HepG2 (cell line): ENCODE results near the gene FSCN2. TPM values are rescaled to one million over a fixed set of nuclear protein-coding genes. Genes with fewer than 3 reads are reported as not detected.

Source experiments
- ATAC-seq: fragments of 200-7000 bp; cut with Tn5 transposase; 3 replicates; pipeline ENCODE4 v1.9.1; 2020; ENCODE audit warnings: mild to moderate bottlenecking, moderate library complexity
- BruUV-seq: library from RNA; stranded (reverse); fragments of 400-500 nt; replicated peaks from 2 replicates; lab custom pipeline; 2021; lab: Mats Ljungman, UMichigan
- CTCF ChIA-PET: fragments of 300-600 bp; formaldehyde crosslinking; extraction: SDS; loops from one replicate; lab custom pipeline; 2021; ENCODE audit warnings: low total read pairs, inconsistent platforms, low intra/inter-chr PET ratio; lab: Yijun Ruan, JAX
- POLR2A ChIA-PET: fragments of 350-600 bp; sonication (Branson Sonifier 250); formaldehyde crosslinking; loops from one replicate; lab custom pipeline; 2020; ENCODE audit warnings: antibody characterized with exemption, inconsistent platforms; lab: Yijun Ruan, JAX
- DNase-seq: peaks from one replicate; pipeline ENCODE4 v3.0.0-alpha.2; 2015; ENCODE audit warnings: low spot score
- FAIRE-seq: peaks from 3 replicates; lab custom pipeline; 2011; peaks lifted over from hg19 to GRCh38; lab: Jason Lieb, UNC
- H2AFZ ChIP-seq: one replicate; pipeline ENCODE4 v1.6.1; 2011; ENCODE audit warnings: low read length, inconsistent platforms
- H3K27ac ChIP-seq: fragments of 300-600 bp; 3 replicates; pipeline ENCODE4 v1.8.0; 2011; ENCODE audit warnings: mixed run types, mild to moderate bottlenecking, mixed read lengths, low read length, inconsistent platforms; ENCODE audit not compliant: insufficient read depth; ENCODE audit errors: extremely low read length
- H3K27me3 ChIP-seq, 2 experiments: fragments of 200-600 bp in 1 of 2; 2 replicates in 1 of 2; 3 replicates in 1 of 2; pipeline versions ENCODE4 v1.6.0 to v1.8.0; 2011; ENCODE audit warnings: low read length in 2 of 2, mild to moderate bottlenecking in 2 of 2, moderate library complexity in 2 of 2, inconsistent platforms in 1 of 2; ENCODE audit not compliant: insufficient read depth in 2 of 2, control insufficient read depth in 1 of 2
- H3K36me3 ChIP-seq, 2 experiments: fragments of 200-600 bp in 1 of 2; replicated peaks in 1 of 2; 2 replicates in 1 of 2; 3 replicates in 1 of 2; pipeline versions ENCODE4 v1.5.1 to v1.8.0; 2011; ENCODE audit warnings: low read length in 2 of 2, inconsistent platforms in 1 of 2; ENCODE audit not compliant: insufficient read depth in 2 of 2, control insufficient read depth in 1 of 2
- H3K4me1 ChIP-seq: 2 replicates; pipeline ENCODE4 v1.5.1; 2012; ENCODE audit warnings: low read length, inconsistent platforms; ENCODE audit not compliant: insufficient read depth
- H3K4me2 ChIP-seq: 2 replicates; pipeline ENCODE4 v1.6.0; 2011; ENCODE audit warnings: low read depth, low read length, inconsistent platforms
- H3K4me3 ChIP-seq, 3 experiments: fragments of 200-600 bp in 1 of 3; sonication (generic), shearing (Covaris generic) in 1 of 3; replicated peaks in 1 of 3; 2 replicates each; pipeline ENCODE4 v1.5.1; 2011 to 2016; ENCODE audit warnings: low read length in 3 of 3, inconsistent platforms in 2 of 3, low read depth in 2 of 3, mild to moderate bottlenecking in 2 of 3, control low read depth in 1 of 3, mixed read lengths in 1 of 3; ENCODE audit not compliant: insufficient read depth in 1 of 3
- H3K79me2 ChIP-seq: one replicate; pipeline ENCODE4 v1.6.1; 2011; ENCODE audit warnings: low read length, inconsistent platforms; ENCODE audit not compliant: insufficient read depth
- H3K9ac ChIP-seq: 2 replicates; pipeline ENCODE4 v1.6.0; 2011; ENCODE audit warnings: mild to moderate bottlenecking, low read depth, low read length, inconsistent platforms; ENCODE audit not compliant: insufficient read depth
- H3K9me3 ChIP-seq: 2 replicates; pipeline ENCODE4 v1.5.1; 2012; ENCODE audit warnings: mild to moderate bottlenecking, low read length
- H4K20me1 ChIP-seq: 2 replicates; pipeline ENCODE4 v1.6.0; 2011; ENCODE audit warnings: inconsistent platforms, mild to moderate bottlenecking, low read length, moderate library complexity; ENCODE audit not compliant: insufficient read depth
- HNF1A ChIP-seq, 2 experiments: sonication (generic) in 1 of 2; formaldehyde crosslinking in 1 of 2; IDR thresholded peaks; 2 replicates each; pipeline versions ENCODE4 v1.4.0 to v1.6.1; 2016 to 2020; ENCODE audit warnings: borderline replicate concordance in 1 of 2, low read depth in 1 of 2, mild to moderate bottlenecking in 1 of 2, missing genetic modification reagents in 1 of 2
- MAFG ChIP-seq: sonication (generic); formaldehyde crosslinking; IDR thresholded peaks from 2 replicates; pipeline ENCODE4 v1.5.1; 2020; ENCODE audit warnings: mild to moderate bottlenecking, missing genetic modification reagents
- PRDM15 ChIP-seq: sonication (generic); formaldehyde crosslinking; IDR thresholded peaks from 2 replicates; pipeline ENCODE4 v1.4.0; 2020; ENCODE audit warnings: missing genetic modification reagents
- SP1 ChIP-seq, 2 experiments: fragments of 450-650 bp in 1 of 2; sonication (generic) in 1 of 2; formaldehyde crosslinking in 1 of 2; IDR thresholded peaks; 2 replicates each; pipeline versions ENCODE4 v1.4.0 to v1.6.1; 2016 to 2020; ENCODE audit warnings: missing genetic modification reagents in 1 of 2
- ZC3H4 ChIP-seq: sonication (generic); formaldehyde crosslinking; IDR thresholded peaks from 2 replicates; pipeline ENCODE4 v1.4.0; 2020; ENCODE audit warnings: missing genetic modification reagents, borderline replicate concordance
- ZNF549 ChIP-seq: sonication (generic); formaldehyde crosslinking; IDR thresholded peaks from 2 replicates; pipeline ENCODE4 v1.5.0; 2020; ENCODE audit warnings: missing genetic modification reagents
- ZNF577 ChIP-seq: sonication (generic); formaldehyde crosslinking; IDR thresholded peaks from 2 replicates; pipeline ENCODE4 v1.4.0; 2020; ENCODE audit warnings: mild to moderate bottlenecking, low read depth, missing genetic modification reagents, borderline replicate concordance
- ZXDC ChIP-seq: sonication (generic); formaldehyde crosslinking; IDR thresholded peaks from 2 replicates; pipeline ENCODE4 v1.5.0; 2020; ENCODE audit warnings: mild to moderate bottlenecking, missing genetic modification reagents
- WGBS: methylation state at CpG from one replicate; pipeline ENCODE4 v1.1.6; 2017; ENCODE audit warnings: low lambda C conversion rate; 5-methylcytosine and 5-hydroxymethylcytosine counted together
- in situ Hi-C: cut with HindIII; loops from 2 replicates; pipeline ENCODE4 v1.10.0; 2017; ENCODE audit warnings: low pct_unique_long_range_greater_than_20kb; ENCODE audit not compliant: extremely low pct_ligation_motif_present
- intact Hi-C: fragments of 100-400 bp; cut with micrococcal nuclease; formaldehyde crosslinking; loops from one replicate; pipeline ENCODE4 v1.10.0; 2022; ENCODE audit not compliant: unreplicated experiment
- polyA plus RNA-seq, 8 experiments: library from polyadenylated mRNA; depleted of rRNA in 3 of 8; stranded (reverse) in 7 of 8; unstranded in 1 of 8; fragments of >200 nt; fragmentation: Illumina TruSeq in 4 of 8; extraction: Trizol in 4 of 8; gene quantifications; 2 replicates each; pipeline versions ENCODE4 v1.2.1 to v1.2.3, GENCODE V29; 2011 to 2016; ENCODE audit warnings: low read depth in 4 of 8, missing spikeins in 1 of 8, mixed read lengths in 1 of 8; ENCODE audit not compliant: insufficient read depth in 1 of 8
- total RNA-seq, 5 experiments: library from RNA; depleted of rRNA; stranded (reverse); fragments of >200 nt; fragmentation: Illumina TruSeq; extraction: Trizol; gene quantifications; 2 replicates each; pipeline ENCODE4 v1.2.3, GENCODE V29; 2016; ENCODE audit warnings: low read depth in 1 of 5

Gene FSCN2
- total and polyA plus RNA-seq, 2 of the 13 experiments (the other 11 are each of a cell fraction or from before 2014, with no cell fraction given) = 0.09 TPM; not detected in 1

GRCh38 chr17:81520021-81520901 lies 7.9 kb upstream of the FSCN2 start:
- peaks cover 51% of the 10 kb centered on the region for H3K4me1 ChIP-seq
- peaks cover 2 to 48% of the 10 kb centered on the region in 2 experiments; a peak in 4 of 5 replicates for H3K27me3 ChIP-seq
- ChIA-PET CTCF (interaction anchor here (1.2 kb wide), 1 partner anchor 81 kb away, joined by 3 read pairs; no protein-coding TSS in a partner anchor), POLR2A (no interaction called here)
- no peaks in the 10 kb centered on the region for H4K20me1 ChIP-seq
- DNase-seq (no peak), FAIRE-seq (no peak), ATAC-seq (peak; percentile 22)
- 25% methylated on average over 13 of the region's 14 CpGs for WGBS
- in situ Hi-C loops (no loop called here), intact Hi-C loops (no loop called here)
- BruUV-seq = no TSS peak
- H3K36me3 ChIP-seq = no peaks in the 10 kb centered on the region
- H3K79me2 ChIP-seq = no peaks in the 10 kb centered on the region
- H3K9me3 ChIP-seq = no peaks in the 10 kb centered on the region
- peak overlapping the region; percentile 35 to 75 (median 56) for H3K4me3 ChIP-seq
- H2AFZ ChIP-seq = no peak overlapping the region
- no peak overlapping the region for H3K27ac ChIP-seq
- H3K4me2 ChIP-seq = peak overlapping the region; percentile 79
- H3K9ac ChIP-seq = peak overlapping the region; percentile 50
- TF ChIP-seq SP1 (IDR thresholded peaks at IDR 0.05) (no peak), SP1 (CRISPR knock-in tag; IDR thresholded peaks at IDR 0.05) (no peak), ZNF577 (no peak), ZC3H4 (CRISPR knock-in tag) (no peak), HNF1A (IDR thresholded peaks at IDR 0.05; ENCODE audit: low read depth) (no peak), HNF1A (CRISPR knock-in tag; IDR thresholded peaks at IDR 0.05; ENCODE audit: borderline replicate concordance) (no peak), ZXDC (CRISPR knock-in tag) (no peak), ZNF549 (CRISPR knock-in tag) (no peak), PRDM15 (peak; percentile 83; the same call in 1 of the 2 replicates), MAFG (CRISPR knock-in tag) (no peak)
